ES-I3 (cell line): ENCODE data around the gene ABL1.
"Not testable (repeated sequence)": the region's sequence is repeated elsewhere in the genome, so short reads cannot be mapped to it uniquely, and the experiment has no call there.

ENCODE experiments used
- H3K36me3 ChIP-seq: 2 replicates; pipeline ENCODE4 v1.6.1; 2013; ENCODE audit warnings: mild to moderate bottlenecking, low read length, control low read depth, moderate library complexity; ENCODE audit not compliant: insufficient read depth
- H3K4me1 ChIP-seq: 2 replicates; pipeline ENCODE4 v1.6.1; 2013; ENCODE audit warnings: mild to moderate bottlenecking, control low read depth, low read length; ENCODE audit not compliant: insufficient read depth
- H3K9ac ChIP-seq: 2 replicates; pipeline ENCODE4 v1.6.1; 2013; ENCODE audit warnings: low read depth, mild to moderate bottlenecking, low read length, moderate library complexity
- H3K9me3 ChIP-seq: 2 replicates; pipeline ENCODE4 v1.6.1; 2013; ENCODE audit warnings: mild to moderate bottlenecking, low read length, moderate library complexity; ENCODE audit not compliant: control insufficient read depth, insufficient read depth

The ABL1 gene

DNA sequence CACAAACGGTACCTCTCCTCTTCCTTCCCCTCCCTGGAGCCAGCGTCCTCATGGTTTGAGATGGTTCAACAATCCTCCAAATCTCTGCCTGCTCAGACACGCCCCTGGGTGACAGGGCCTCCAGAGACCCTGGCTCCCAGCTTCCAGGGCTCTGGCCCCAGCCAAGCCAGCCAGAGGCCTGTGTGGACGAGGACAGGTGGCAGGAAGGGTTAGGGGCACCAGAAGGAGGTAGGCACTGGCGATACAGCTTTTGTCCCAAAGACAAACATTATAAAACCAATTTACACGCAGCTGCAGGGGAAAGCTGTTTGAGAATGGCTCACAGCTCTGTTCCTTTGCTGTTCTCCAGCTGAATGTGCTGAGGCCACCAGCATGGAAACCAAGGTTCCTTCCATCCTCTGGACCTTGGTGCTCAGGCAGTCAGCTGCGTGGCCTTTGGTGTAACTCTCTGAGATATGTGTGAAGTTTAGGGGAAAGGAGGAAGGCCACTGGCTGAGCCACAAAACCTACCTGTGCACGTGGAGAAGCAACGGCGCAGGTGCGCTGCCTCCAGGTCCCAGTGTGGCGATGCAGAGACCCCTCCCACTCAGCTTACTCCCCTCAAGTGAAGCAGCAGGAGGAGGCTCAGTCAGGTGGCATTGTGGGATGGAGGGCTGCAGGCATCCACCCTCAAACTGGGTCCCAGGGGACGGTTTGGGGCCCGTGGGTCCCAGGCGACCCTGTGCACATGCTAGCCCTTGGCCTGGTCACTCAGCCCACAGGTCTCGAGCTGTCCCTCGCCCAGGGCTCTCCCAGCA lies 65.8 kb downstream of the ABL1 start:
- H3K4me1 ChIP-seq: no peaks in the 10 kb centered on the region
- H3K36me3 ChIP-seq: no peaks in the 10 kb centered on the region
- no peak overlapping the region for H3K9ac ChIP-seq
- H3K9me3 ChIP-seq: no peaks in the 10 kb centered on the region

DNA sequence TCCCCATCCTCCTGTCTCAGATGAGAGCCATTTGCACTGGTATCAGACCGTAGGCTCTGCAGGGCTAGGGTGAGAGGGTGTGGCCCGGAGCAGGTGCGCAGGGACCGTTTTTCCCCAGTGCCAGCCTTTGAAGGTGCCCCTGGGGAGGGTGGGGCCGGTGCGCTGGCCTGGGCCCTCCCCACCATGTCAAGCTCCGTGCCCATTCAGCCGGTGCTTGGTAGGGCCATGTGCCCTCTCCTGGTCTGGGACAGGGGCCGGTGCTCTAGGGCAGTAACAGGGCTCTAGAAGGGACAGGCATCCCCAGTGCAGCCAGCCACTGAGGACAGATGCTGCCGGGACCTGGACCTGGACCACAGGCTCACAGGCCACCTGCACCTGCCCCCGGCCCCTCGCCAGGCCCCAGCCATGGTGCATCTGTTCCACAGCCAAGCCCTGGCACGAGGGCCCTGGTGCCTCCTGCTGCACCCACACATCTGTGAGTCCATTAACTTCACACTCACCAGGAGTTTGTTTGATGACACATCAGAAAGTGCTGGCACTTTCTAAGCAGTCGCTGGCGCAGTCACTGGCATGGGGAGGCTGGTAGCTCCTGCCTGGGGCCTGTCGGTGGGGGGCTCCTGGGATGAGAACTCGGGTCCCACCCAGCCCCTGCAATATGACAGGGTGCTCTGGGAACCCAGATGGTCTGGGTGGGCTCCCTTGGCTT lies 66.6 kb downstream of the ABL1 start:
- H3K9me3 ChIP-seq: no peaks in the 10 kb centered on the region
- no peaks in the 10 kb centered on the region for H3K36me3 ChIP-seq
- H3K4me1 ChIP-seq: no peaks in the 10 kb centered on the region
- H3K9ac ChIP-seq: no peak overlapping the region

DNA sequence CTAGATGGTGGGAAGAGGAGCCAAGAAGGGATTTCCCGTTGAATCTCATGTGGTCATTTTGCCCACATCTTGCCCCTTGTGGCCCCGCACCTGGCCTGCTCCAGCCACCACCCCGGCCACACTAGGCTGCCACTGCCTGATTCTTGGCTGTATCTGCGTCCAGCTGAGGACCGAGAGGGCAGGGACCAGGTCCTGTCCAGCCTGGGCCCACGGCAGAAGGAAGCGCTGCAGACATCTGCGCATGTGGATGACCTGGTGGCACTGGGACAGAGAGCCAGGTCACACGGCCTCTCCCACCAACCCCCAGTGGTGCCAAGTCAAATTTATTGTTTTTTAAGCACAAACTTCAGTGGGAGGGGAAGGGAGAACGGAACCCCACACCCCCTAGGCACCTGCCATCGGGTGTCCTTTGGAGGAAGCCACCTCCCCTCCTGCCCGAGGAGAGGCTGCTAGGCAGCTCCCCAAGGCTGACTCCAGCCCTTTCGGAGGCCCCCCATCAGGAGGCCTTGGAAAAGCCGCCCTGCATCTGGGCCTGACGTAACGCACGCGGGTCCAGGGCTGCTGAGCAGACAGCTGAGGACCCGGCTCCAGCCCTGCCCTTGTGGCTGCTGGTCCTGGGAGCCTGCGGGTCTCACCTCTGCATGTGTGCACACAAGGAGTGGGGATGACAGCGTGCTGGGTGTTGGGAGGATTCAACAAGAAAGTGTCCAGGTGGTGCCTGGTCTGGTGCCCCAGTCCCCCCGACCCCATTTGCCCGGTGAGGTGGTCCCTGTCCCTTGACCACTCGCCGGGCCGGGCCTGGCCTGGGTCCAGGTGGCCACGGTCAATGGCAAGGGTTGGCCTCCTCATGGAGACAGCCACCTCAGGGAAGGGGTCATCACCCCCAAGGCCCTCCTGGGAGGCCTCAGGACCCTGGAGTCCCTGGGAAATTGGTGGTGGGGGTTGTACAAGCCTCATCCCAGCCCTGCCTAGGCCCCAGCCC lies 67.4 kb downstream of the ABL1 start:
- no peaks in the 10 kb centered on the region for H3K4me1 ChIP-seq
- no peak overlapping the region for H3K9ac ChIP-seq
- no peaks in the 10 kb centered on the region for H3K9me3 ChIP-seq
- no peaks in the 10 kb centered on the region for H3K36me3 ChIP-seq

DNA sequence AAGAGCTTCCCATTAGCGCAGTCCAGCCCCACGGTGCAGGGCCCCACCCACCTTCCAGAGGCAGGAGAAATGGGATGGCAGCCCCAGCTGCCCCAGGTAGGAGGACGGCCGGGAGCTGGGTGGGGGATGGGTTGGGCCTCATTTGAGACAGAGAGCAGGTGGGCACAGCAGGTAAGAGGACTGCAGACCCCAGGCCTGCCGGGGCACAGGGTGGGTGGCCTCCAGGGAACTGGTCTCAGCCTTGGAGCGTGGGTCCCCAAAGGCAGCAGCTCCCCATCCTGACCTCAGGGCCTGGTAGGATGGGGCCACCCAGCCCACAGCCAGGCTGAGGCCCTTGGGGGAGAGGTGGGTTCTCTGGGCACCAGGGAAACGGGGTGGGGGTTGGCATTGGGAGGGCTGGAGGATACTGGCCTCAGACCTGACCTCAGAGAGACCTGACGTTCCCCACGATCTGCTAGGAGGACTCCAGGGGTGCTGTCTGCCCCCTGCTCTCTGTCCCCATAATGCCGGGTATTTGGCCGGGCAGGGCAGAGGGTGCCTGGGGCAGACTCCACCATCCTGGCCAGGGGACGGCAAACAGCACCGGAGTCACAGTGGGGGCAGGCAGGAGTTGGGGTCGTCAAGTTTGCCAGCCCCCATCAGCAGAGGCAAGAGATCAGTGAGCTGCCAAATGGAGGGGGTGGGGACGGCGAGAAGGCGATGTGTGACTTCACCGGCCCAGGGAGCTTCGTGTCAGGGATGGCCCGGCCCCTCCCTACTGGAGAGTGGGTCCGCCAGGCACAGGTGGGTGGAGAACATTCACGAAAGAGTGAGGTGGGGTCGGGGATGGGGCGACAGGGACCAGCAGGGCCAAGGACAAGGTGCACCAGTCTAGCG lies 68.4 kb downstream of the ABL1 start:
- Histone ChIP-seq H3K4me1 (no peaks in the 10 kb centered on the region), H3K9ac (no peak overlapping the region), H3K9me3 (no peaks in the 10 kb centered on the region), H3K36me3 (no peaks in the 10 kb centered on the region)

DNA sequence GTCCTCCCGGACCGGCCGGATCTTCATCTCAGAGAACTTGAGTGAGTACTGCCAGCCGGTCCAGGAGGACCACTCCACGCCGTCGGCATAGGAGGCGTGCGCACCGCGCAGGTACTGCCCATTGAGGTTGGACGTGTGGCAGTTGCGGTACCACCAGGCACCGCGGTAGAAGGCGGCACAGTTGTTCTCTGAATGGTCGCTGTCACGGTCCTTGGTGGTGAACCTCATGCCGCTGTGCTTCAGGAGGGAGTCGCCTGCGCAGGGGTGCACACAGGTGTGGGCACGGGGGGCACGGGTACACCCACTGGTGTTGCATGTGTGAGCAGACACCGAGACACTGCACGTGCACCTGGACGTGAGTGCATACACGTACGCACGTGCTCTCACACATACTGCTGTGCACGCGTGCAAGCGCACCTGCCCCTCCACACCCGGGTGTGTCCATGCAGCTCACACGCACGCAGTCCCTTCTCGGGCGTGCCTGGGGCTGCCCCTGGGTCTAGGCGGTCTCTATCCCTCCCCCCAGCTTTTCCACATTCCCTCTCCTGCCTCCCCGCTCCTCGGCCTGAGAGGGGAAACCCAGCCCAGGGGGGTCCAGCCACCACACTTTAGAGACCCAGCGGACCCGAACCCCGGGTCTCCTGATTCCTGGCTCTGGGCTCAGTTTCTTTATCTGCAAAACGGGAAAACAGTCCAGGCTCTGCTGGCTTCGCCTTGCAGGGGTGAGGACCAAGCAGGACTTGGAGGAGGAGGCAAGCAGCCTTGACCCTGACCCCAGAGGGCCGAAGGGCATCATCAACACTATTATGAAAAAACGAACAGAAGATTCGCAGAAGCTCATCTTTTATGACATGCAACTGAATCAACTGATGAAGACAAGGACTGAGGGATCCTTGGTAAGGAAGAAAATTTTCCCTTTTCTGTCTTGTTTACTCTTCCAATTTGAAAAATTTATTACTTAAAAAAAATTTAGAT lies 69.3 kb downstream of the ABL1 start:
- H3K36me3 ChIP-seq: no peaks in the 10 kb centered on the region
- no peak overlapping the region for H3K9ac ChIP-seq
- H3K9me3 ChIP-seq: no peaks in the 10 kb centered on the region
- no peaks in the 10 kb centered on the region for H3K4me1 ChIP-seq

DNA sequence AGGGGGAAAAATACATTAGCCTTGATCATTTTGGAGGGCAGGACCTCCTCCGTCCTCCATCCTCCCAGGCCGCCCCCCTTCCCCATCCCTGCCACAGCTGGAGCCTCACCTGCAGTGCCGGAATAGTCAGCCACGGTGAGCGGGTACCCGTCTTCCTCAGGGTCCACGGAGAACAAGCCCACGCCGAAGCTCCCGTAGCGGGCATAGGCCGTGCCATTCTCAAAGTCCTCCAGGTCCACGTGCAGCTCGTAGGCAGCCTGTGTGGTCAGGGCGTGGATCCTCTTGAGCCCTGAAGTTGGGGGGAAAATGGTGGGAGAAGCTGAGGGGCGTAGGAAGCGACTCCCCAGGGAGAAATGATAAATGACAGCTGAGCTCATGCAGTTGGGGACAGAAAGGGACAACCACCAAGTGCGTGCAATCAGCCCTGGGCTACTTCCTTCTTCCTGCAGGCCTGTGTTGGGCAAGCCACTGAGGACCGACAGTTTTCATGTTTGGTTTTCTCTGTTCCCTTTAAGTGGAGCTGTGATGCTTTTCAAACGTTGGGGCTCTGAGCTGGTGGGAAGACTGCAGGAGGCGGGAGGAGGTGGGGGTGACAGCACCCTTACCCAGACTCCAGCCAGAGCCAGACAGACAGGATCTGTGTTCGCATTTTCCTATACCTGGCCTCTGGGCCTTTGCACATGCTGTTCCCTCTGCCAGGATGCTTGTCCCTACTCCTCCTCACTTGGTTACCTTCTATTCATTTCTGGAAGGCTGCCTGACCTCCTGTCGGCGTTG lies 70.3 kb downstream of the ABL1 start:
- H3K36me3 ChIP-seq: no peaks in the 10 kb centered on the region
- H3K9me3 ChIP-seq: no peaks in the 10 kb centered on the region
- H3K4me1 ChIP-seq: no peaks in the 10 kb centered on the region
- no peak overlapping the region for H3K9ac ChIP-seq

DNA sequence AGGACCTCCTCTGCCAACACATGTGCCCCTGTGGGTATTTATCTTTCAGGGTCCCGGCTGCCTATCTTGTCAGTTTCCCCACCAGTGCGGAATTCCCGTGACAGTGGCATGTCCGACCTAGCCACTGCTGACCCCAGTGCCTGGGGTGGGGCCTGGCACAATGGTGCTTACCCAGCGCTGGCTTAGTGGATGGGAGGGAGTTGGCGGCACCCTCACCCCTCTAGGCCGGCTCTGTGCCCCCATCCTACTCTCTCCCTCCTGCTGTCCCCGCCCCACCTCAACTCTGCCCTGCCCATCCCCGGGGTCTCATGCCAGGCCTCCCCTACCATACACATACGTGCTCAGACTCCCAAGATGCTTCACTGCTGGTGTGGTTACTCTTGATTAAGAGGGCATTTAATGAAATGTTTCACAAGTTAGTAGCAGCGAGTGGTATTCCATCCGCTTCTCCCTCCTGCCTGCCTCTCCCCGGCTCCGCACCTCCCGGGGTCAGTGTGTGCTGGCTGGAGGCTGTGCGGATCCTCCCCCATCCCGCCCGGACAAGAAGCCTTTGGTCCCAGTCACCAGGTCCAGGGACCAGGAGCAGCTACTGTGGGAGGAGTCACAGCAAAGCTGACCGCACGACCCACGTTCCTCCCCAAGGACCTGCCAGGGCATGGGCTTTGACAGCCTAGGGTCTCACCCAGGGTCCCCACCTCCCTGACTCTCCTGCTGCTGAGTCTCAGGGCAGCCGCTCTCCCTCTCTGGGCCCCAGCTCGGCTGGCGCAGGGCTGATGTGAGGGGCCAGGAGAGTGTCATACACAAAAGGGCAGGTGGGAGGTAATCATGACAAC lies 71.1 kb downstream of the ABL1 start:
- Histone ChIP-seq H3K4me1 (no peaks in the 10 kb centered on the region), H3K9ac (no peak overlapping the region), H3K9me3 (no peaks in the 10 kb centered on the region), H3K36me3 (no peaks in the 10 kb centered on the region)

DNA sequence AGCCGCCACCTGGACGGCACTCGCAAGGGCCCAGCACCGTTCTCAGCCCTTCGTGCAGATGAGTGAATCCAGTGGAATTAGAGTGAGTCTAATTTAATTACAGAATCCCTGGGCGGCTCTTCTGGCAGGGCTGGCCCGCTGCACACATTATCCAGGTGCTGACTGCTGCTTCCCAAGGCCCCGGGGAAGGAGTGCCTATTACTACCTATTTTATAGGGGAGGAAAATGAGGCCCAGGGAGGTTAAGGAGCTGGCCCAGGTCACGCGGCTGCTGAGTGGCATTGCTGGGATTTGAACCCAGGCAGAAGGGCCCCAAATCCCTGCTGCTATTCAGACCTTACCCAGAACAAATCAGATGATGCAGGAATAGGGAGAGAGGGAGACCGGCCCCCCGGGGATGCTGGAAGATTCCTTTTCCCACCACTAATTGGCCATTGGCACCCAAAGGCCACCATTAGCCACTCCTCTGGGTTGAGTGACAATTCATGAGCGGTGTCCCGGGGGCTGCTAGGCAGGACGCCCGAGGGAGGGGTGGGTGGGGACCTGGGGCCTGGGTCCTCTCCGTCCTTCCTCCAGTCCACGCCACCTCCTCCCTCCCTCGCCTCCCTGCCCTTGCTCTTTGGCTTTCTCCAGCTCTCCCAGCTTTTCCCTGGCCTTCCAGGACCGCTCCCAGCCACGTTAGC lies 71.8 kb downstream of the ABL1 start:
- H3K9me3 ChIP-seq: no peaks in the 10 kb centered on the region
- no peak overlapping the region for H3K9ac ChIP-seq
- no peaks in the 10 kb centered on the region for H3K36me3 ChIP-seq
- H3K4me1 ChIP-seq: no peaks in the 10 kb centered on the region

DNA sequence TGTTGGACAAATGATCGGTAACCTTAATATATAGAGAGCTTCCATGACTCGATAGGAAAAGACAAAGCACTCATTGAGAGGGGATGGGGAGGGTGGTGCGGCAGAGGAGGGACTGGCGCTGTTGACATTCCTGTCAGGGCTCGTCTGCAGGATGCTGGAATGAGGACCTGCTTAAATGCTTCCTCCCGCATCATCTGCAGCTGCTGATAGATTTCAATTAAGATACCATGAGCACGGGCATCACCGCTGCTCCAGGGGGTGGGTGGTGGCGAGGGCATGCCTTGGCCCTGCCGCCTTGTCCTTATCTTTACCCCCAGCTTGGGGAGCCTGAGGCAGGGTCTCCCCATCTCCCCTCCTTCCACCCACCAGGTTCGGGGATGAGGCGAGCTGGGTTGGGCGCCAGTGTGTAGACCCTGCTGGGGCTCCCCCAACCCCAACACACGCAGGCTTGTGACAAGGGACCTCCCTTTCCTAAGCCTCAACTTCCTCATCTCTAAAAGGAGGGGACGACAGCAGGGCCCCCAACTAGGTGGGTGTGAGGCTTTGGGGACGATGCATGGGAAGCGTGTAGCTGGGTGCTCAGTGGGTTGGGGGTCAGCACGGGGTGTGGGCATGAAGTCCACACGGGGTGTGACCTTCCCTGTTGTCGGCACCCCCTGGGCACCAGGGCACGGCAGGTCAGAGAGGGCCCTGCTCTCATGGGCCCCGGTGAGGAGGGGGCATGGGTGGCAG lies 73.3 kb downstream of the ABL1 start:
- Histone ChIP-seq H3K4me1 (no peaks in the 10 kb centered on the region), H3K36me3 (no peaks in the 10 kb centered on the region), H3K9ac (no peak overlapping the region), H3K9me3 (no peaks in the 10 kb centered on the region)

DNA sequence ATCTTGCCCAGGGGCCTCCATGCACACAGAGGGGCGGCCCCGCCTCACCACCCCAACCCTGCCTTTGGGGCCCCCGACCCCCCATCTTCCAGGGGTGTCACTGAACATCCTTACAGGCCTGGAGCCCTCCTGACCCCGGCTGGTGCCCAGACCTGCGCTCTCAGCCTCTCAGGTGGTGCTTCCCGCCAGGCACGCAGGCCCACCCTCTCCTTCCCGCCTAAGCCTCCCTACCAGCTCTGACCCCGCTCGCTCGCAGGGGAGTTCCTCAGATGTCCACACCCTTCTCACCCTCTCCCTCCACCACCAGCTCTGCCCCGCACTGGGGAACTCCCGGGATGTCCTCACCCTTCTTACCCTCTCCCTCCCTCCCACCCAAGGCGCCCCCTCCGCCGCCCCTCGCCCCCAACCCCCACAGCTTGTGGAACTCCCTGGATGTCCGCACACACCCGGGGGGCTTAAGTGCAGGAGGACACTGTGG lies 73.9 kb downstream of the ABL1 start:
- no peaks in the 10 kb centered on the region for H3K36me3 ChIP-seq
- peaks cover 3% of the 10 kb centered on the region; the same call in 1 of the 2 replicates for H3K4me1 ChIP-seq
- H3K9me3 ChIP-seq: no peaks in the 10 kb centered on the region
- no peak overlapping the region for H3K9ac ChIP-seq

DNA sequence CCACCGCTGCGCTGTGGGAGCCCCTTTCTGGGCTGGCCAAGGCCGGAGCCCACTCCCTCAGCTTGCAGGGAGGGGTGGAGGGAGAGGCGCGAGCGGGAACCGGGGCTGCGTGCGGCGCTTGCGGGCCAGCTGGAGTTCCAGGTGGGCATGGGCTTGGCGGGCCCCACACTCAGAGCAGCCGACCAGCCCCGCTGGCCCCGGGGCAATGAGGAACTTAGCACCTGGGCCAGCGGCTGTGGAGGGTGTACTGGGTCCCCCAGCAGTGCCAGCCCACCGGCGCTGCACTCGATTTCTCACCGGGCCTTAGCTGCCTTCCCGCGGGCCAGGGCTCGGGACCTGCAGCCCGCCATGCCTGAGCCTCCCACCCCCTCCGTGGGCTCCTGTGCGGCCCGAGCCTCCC lies 75.0 kb downstream of the ABL1 start:
- H3K36me3 ChIP-seq, H3K9me3 ChIP-seq, H3K9ac ChIP-seq, H3K4me1 ChIP-seq: not testable (repeated sequence)
